MCF 10A (cell line): ENCODE measurements around the gene AVPI1. TPM values are rescaled to one million over a fixed set of nuclear protein-coding genes. Genes with fewer than 3 reads are reported as not detected.

Source experiments
- BruUV-seq: library from RNA; stranded (reverse); fragments of 400-500 nt; replicated peaks from 2 replicates; lab custom pipeline; 2021; lab: Mats Ljungman, UMichigan
- CTCF ChIA-PET: fragments of 300-600 bp; sonication (Branson Sonifier 250); formaldehyde crosslinking; extraction: SDS; loops from one replicate; lab custom pipeline; 2021; ENCODE audit warnings: antibody characterized with exemption, inconsistent platforms; lab: Yijun Ruan, JAX
- POLR2A ChIA-PET: fragments of 300-600, 350-650 bp; sonication (Branson Sonifier 250); formaldehyde crosslinking; extraction: SDS; loops from one replicate; lab custom pipeline; 2020; ENCODE audit warnings: antibody characterized with exemption, inconsistent platforms; lab: Yijun Ruan, JAX
- DNase-seq: peaks from one replicate; pipeline ENCODE4 v3.0.0-alpha.2; 2018; ENCODE audit not compliant: unreplicated experiment
- H3K27ac Mint-ChIP-seq: one replicate; pipeline ENCODE4 v1.8.0; 2022; ENCODE audit warnings: mild to moderate bottlenecking, low read depth, mixed read lengths; ENCODE audit not compliant: unreplicated experiment
- H3K27me3 Mint-ChIP-seq: one replicate; pipeline ENCODE4 v1.8.0; 2022; ENCODE audit warnings: mixed read lengths; ENCODE audit not compliant: insufficient read depth, unreplicated experiment
- H3K36me3 Mint-ChIP-seq: one replicate; pipeline ENCODE4 v1.8.0; 2022; ENCODE audit warnings: mild to moderate bottlenecking, moderate library complexity, mixed read lengths; ENCODE audit not compliant: insufficient read depth, unreplicated experiment
- H3K4me1 Mint-ChIP-seq: one replicate; pipeline ENCODE4 v1.8.0; 2022; ENCODE audit warnings: mixed read lengths; ENCODE audit not compliant: insufficient read depth, unreplicated experiment
- H3K4me3 Mint-ChIP-seq: one replicate; pipeline ENCODE4 v1.8.0; 2022; ENCODE audit warnings: mild to moderate bottlenecking, moderate library complexity, mixed read lengths; ENCODE audit not compliant: unreplicated experiment
- H3K9me3 Mint-ChIP-seq: one replicate; pipeline ENCODE4 v1.8.0; 2022; ENCODE audit warnings: mixed read lengths; ENCODE audit not compliant: unreplicated experiment
- intact Hi-C: fragments of 100-400 bp; cut with micrococcal nuclease; formaldehyde crosslinking; loops from 2 replicates; pipeline ENCODE4 v1.14.1; 2022
- total RNA-seq: library from RNA; stranded (reverse); gene quantifications from 2 replicates; pipeline ENCODE4 v1.2.3, GENCODE V29; 2022
- TF ChIP-seq, protein P1 (sequence below): fragments of 200-600 bp; IDR thresholded peaks from one replicate; pipeline ENCODE4 v1.8.0; 2022; ENCODE audit warnings: antibody characterized with exemption, mild to moderate bottlenecking; ENCODE audit not compliant: unreplicated experiment

AVPI1 gene
- total RNA-seq, 1 experiment from 2014 or later: 305 TPM

DNA sequence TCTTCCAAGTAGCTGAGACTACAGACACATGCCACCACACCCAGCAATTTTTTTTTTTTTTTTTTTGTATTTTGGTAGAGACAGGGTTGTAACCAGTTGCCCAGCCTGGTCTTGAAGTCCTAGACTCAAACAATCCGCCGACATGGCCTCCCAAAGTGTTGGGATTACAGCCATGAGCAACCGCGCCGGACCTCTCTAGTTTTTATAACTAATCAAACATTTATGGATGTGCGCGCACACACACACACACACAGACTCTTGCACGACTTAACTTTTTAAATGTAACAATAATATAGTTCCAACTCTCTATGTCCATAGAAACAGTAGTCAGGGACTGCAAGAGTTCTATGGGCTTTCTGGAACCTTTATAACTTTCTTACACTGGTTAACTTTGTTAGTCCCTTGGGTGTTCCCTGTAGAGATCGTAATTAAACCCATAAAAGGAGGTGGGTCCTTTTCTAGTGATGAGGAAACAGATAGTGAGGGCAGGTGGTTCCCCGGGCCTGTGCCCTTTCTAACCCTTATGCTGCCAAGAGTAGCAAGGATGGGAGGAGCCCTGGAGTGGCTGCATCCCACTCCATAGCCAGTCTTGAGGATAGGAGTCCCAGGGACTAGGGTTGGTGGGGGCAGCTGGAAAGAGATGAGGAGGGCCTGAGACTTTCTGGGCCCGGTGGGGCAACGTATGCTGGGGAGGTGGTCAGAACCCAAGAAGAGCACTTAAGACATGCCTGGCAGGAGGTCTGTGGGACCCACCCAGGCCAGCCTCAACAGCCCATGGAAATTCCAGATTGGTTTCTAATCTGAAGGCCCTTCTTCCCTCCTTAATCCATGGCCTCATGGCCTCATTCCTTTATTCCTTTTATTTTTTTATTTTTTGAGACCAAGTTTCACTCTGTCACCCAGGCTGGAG lies 35.1 kb upstream of the AVPI1 start:
- ChIA-PET POLR2A (interaction anchor here (0.6 to 15.6 kb wide), 6 partner anchors 7 to 75 kb away, joined by 3 to 539 read pairs (median 136); partner anchors contain the start of genes AVPI1, MARVELD1 and ZFYVE27), CTCF (interaction anchor here (1.1 to 15.8 kb wide), 4 partner anchors 11 to 36 kb away, joined by 4 to 847 read pairs (median 8); partner anchors contain the start of genes AVPI1 and MARVELD1)
- no peak for DNase-seq
- Mint-ChIP-seq H3K4me1 (peaks cover 58% of the 10 kb centered on the region), H3K36me3 (peaks cover 24% of the 10 kb centered on the region), H3K4me3 (no peak overlapping the region), H3K27ac (peak overlapping the region; percentile 49), H3K9me3 (no peaks in the 10 kb centered on the region), H3K27me3 (no peaks in the 10 kb centered on the region)
- BruUV-seq: no TSS peak
- TF ChIP-seq, protein P1, sequence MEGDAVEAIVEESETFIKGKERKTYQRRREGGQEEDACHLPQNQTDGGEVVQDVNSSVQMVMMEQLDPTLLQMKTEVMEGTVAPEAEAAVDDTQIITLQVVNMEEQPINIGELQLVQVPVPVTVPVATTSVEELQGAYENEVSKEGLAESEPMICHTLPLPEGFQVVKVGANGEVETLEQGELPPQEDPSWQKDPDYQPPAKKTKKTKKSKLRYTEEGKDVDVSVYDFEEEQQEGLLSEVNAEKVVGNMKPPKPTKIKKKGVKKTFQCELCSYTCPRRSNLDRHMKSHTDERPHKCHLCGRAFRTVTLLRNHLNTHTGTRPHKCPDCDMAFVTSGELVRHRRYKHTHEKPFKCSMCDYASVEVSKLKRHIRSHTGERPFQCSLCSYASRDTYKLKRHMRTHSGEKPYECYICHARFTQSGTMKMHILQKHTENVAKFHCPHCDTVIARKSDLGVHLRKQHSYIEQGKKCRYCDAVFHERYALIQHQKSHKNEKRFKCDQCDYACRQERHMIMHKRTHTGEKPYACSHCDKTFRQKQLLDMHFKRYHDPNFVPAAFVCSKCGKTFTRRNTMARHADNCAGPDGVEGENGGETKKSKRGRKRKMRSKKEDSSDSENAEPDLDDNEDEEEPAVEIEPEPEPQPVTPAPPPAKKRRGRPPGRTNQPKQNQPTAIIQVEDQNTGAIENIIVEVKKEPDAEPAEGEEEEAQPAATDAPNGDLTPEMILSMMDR: no peak
- intact Hi-C loops: no loop called here

DNA sequence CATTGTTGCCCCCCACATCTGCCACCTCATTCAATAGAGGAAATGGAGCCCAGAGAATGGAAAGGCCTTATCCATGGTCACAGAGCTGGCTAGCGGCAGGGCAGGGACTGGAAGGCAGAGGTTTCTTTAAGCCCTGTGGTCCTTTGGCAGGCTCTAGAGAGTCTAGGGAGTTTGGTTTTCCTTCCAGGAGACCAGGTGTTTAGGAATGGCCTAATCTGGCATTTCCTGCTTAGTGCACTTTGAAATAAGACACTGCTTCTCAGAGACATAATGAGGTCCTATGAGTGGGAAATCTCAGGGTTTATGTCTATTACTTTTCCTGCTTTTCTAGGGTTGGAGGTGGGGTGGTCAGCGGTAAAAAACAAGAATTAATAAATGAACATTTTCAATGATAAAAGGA lies 32.6 kb upstream of the AVPI1 start:
- H3K27me3 Mint-ChIP-seq: no peaks in the 10 kb centered on the region
- H3K4me1 Mint-ChIP-seq: peaks cover 64% of the 10 kb centered on the region
- H3K36me3 Mint-ChIP-seq: peaks cover 36% of the 10 kb centered on the region
- peak; percentile 51 for DNase-seq
- TF ChIP-seq, protein P1: no peak
- BruUV-seq: no TSS peak
- H3K27ac Mint-ChIP-seq: peak overlapping the region; percentile 97
- ChIA-PET POLR2A (interaction anchor here (1.6 to 20.1 kb wide), 3 partner anchors 10 to 38 kb away, joined by 13 to 915 read pairs (median 539); partner anchors contain the start of genes AVPI1 and ZFYVE27), CTCF (interaction anchor here (1.0 to 21.1 kb wide), 5 partner anchors 9 to 36 kb away, joined by 4 to 847 read pairs (median 6); partner anchors contain the start of gene ZFYVE27)
- H3K9me3 Mint-ChIP-seq: no peaks in the 10 kb centered on the region
- intact Hi-C loops: no loop called here
- no peak overlapping the region for H3K4me3 Mint-ChIP-seq

DNA sequence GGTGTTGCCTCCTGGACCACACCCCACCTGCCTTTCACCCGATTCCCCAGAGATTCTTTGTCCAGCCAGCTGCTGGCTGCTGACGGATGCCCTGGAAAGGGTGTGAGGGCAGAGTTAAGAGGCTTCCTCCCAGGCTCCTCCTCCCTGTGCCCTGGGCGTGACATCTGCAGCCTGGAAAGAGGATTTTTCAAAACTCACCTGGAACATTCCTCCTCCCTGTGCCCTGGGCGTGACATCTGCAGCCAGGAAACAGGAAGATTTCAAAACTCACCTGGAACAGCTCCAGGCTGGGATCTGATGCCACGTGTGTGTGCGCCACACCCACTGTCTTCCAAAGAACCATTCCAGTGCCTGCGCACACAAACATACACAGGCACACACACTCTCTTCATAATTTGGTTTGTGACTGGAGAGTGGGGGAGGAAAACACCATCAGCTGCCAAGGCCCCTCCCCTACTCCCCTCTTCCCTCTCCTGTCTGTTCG lies 31.7 kb upstream of the AVPI1 start:
- POLR2A ChIA-PET: interaction anchor here (0.6 to 20.1 kb wide), 13 partner anchors 10 to 435 kb away, joined by 3 to 915 read pairs (median 4); partner anchors contain the start of genes AVPI1 and ZFYVE27
- intact Hi-C loops: no loop called here
- no TSS peak for BruUV-seq

More for the DNA sequence above, 31.7 kb upstream of the AVPI1 start:
- CTCF ChIA-PET: interaction anchor here (0.6 to 21.1 kb wide), 6 partner anchors 10 to 1913 kb away, joined by 3 to 847 read pairs (median 8); partner anchors contain the start of genes AVPI1 and ZFYVE27
- Mint-ChIP-seq H3K9me3 (no peaks in the 10 kb centered on the region), H3K4me1 (peaks cover 57% of the 10 kb centered on the region), H3K27ac (peak overlapping the region; percentile 97), H3K36me3 (peaks cover 36% of the 10 kb centered on the region), H3K27me3 (no peaks in the 10 kb centered on the region), H3K4me3 (peak overlapping the region; percentile 70)
- TF ChIP-seq, protein P1: no peak
- DNase-seq: peak; percentile 100
